UCSD-AML1 (cell line): Measurements from ENCODE around the gene IRX3.

ENCODE experiments used
- DNase-seq: peaks from one replicate; lab custom pipeline; 2025; ENCODE audit not compliant: unreplicated experiment; lab: John Stamatoyannopoulos, UW

The IRX3 gene

GRCh38 chr16:54240271-54241129, 46.1 kb downstream of the IRX3 start:
- DNase-seq = no peak

GRCh38 chr16:54239456-54239855, 47.1 kb downstream of the IRX3 start:
- DNase-seq = no peak

GRCh38 chr16:54236773-54237172, 49.8 kb downstream of the IRX3 start:
- DNase-seq = no peak

GRCh38 chr16:54233615-54234014, 53.0 kb downstream of the IRX3 start:
- DNase-seq = no peak
